Osteoblast (primary cell): ENCODE measurements around the gene DNAJB6. TPM values are rescaled to one million over a fixed set of nuclear protein-coding genes. Genes with fewer than 3 reads are reported as not detected.

Experiments
- DNase-seq: peaks from one replicate; pipeline ENCODE4 v3.0.0; 2011; ENCODE audit warnings: low spot score, mixed read lengths; ENCODE audit not compliant: insufficient read length; ENCODE audit errors: missing footprints
- H2AFZ ChIP-seq: 2 replicates; pipeline ENCODE4 v1.6.0; 2011; ENCODE audit warnings: mild to moderate bottlenecking, low read length
- H3K27ac ChIP-seq: 2 replicates; pipeline ENCODE4 v1.5.1; 2011; ENCODE audit warnings: mild to moderate bottlenecking, low read depth, low read length, moderate library complexity
- H3K27me3 ChIP-seq: 2 replicates; pipeline ENCODE4 v1.6.0; 2012; ENCODE audit warnings: mild to moderate bottlenecking, control low read depth, inconsistent platforms, low read length, moderate library complexity; ENCODE audit not compliant: insufficient read depth
- H3K36me3 ChIP-seq: 2 replicates; pipeline ENCODE4 v1.5.1; 2011; ENCODE audit warnings: mild to moderate bottlenecking, low read length, control low read depth, moderate library complexity; ENCODE audit not compliant: insufficient read depth
- H3K4me1 ChIP-seq: 2 replicates; pipeline ENCODE4 v1.5.1; 2011; ENCODE audit warnings: mild to moderate bottlenecking, low read length, control low read depth, moderate library complexity; ENCODE audit not compliant: insufficient read depth
- H3K4me2 ChIP-seq: 2 replicates; pipeline ENCODE4 v1.6.0; 2011; ENCODE audit warnings: mild to moderate bottlenecking, low read length; ENCODE audit not compliant: insufficient read depth
- H3K4me3 ChIP-seq: fragments of 200-600 bp; sonication (generic); 3 replicates; pipeline ENCODE4 v1.5.1; 2012; ENCODE audit warnings: mild to moderate bottlenecking, low read length, inconsistent platforms; ENCODE audit not compliant: insufficient read depth
- H3K79me2 ChIP-seq: 2 replicates; pipeline ENCODE4 v1.6.0; 2012; ENCODE audit warnings: mild to moderate bottlenecking, low read length, control low read depth, inconsistent platforms; ENCODE audit not compliant: insufficient read depth
- H3K9me3 ChIP-seq: 2 replicates; pipeline ENCODE4 v1.5.1; 2011; ENCODE audit warnings: low read depth, low read length, control low read depth
- H4K20me1 ChIP-seq: 2 replicates; pipeline ENCODE4 v1.6.0; 2012; ENCODE audit warnings: mild to moderate bottlenecking, low read length, control low read depth; ENCODE audit not compliant: insufficient read depth
- total RNA-seq: library from RNA; depleted of rRNA; stranded (reverse); fragments of >200 nt; gene quantifications from 2 replicates; pipeline ENCODE4 v1.2.3, GENCODE V29; 2012
- TF ChIP-seq, protein P1 (sequence below): IDR thresholded peaks from 2 replicates; pipeline ENCODE4 v1.5.1; 2011; ENCODE audit warnings: mild to moderate bottlenecking, low read depth, low read length, moderate library complexity; ENCODE audit errors: extremely low read depth

Gene DNAJB6
- total RNA-seq, 1 donor = 84.7 TPM

DNA sequence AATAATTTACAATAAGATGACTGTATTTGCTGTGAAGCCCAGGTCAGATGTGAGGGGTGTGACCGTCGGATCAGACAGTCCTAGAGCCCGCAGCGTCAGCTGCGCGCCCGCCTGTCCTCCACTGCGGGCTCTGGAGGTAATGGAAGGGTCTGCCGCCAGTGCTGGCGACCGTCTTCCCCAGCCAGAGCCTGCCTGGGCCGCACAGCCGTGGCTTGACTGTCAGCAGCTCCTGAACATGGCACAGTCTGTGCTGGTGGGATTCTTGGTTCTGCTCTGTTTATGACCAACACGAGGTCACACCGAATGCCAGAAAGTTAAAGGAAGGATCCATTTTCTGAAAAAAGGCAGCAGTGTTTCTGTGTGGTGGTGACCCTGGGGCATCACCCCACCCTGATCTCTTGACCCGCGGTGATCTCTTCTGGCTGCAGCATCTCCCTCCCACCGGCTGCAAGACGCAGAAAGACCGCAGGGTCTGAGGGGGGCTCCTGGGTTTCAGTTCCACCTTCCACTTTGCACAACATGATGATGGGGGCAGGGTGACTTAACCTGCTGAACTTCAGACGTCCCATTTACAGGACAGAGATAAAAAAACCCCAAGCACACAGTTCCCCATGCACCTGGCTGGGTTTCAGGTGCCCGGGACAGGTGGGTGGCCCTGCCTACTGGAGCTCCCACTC is 103.7 kb downstream of the DNAJB6 start:
- no peaks in the 10 kb centered on the region for H3K27me3 ChIP-seq
- no peaks in the 10 kb centered on the region for H3K79me2 ChIP-seq
- H3K4me2 ChIP-seq = no peak overlapping the region
- no peaks in the 10 kb centered on the region for H3K36me3 ChIP-seq
- DNase-seq = peak; percentile 88
- H3K4me1 ChIP-seq = no peaks in the 10 kb centered on the region
- TF ChIP-seq, protein P1, sequence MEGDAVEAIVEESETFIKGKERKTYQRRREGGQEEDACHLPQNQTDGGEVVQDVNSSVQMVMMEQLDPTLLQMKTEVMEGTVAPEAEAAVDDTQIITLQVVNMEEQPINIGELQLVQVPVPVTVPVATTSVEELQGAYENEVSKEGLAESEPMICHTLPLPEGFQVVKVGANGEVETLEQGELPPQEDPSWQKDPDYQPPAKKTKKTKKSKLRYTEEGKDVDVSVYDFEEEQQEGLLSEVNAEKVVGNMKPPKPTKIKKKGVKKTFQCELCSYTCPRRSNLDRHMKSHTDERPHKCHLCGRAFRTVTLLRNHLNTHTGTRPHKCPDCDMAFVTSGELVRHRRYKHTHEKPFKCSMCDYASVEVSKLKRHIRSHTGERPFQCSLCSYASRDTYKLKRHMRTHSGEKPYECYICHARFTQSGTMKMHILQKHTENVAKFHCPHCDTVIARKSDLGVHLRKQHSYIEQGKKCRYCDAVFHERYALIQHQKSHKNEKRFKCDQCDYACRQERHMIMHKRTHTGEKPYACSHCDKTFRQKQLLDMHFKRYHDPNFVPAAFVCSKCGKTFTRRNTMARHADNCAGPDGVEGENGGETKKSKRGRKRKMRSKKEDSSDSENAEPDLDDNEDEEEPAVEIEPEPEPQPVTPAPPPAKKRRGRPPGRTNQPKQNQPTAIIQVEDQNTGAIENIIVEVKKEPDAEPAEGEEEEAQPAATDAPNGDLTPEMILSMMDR = no peak
- H2AFZ ChIP-seq = no peak overlapping the region
- H3K9me3 ChIP-seq = no peaks in the 10 kb centered on the region
- H3K27ac ChIP-seq = no peak overlapping the region
- H4K20me1 ChIP-seq = no peaks in the 10 kb centered on the region
- H3K4me3 ChIP-seq = no peak overlapping the region

DNA sequence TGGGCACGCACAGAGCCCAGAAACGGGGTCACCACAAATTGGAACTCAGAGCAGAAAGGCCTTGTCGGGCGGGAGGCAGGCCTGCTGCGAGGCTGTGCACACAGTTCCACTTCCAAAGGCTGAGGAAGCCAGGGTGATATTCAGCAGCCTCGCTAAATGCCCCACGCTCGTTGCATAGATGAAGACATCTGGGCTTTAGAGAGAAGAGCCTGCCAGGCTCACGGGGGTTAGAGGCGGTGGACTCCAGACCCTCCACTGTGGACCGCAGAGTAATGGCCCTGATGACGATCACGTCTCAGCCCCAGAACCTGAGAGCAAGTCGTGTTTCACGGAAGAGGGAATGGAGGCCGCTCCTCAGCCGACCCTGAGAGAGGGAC is 104.2 kb downstream of the DNAJB6 start:
- Histone ChIP-seq H4K20me1 (no peaks in the 10 kb centered on the region), H3K36me3 (no peaks in the 10 kb centered on the region), H3K27ac (no peak overlapping the region), H3K4me1 (no peaks in the 10 kb centered on the region), H3K9me3 (no peaks in the 10 kb centered on the region), H3K4me3 (no peak overlapping the region), H2AFZ (no peak overlapping the region), H3K27me3 (no peaks in the 10 kb centered on the region), H3K4me2 (no peak overlapping the region), H3K79me2 (no peaks in the 10 kb centered on the region)
- DNase-seq = peak; percentile 79
- TF ChIP-seq, protein P1 = no peak

DNA sequence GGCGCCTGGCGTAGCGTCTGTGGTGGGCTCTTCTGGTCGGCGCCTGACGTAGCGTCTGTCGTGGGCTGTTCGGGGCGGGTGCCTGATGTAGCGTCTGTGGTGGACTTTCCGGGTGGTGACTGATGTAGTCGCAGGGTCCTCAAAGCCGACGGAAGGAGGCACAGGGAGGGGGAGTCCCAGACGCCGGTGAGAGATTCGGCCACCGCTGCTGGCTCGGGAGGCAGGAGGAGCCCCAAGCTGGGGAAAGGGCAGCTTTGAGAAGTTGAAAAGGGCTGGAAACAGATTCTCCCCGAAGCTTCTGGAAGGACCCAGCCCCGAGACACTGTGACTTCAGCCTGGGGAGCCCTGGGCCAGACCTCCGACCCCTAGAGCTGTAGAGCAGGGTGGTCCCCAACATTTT is 105.7 kb downstream of the DNAJB6 start:
- H3K27ac ChIP-seq = no peak overlapping the region
- DNase-seq = peak; percentile 13
- TF ChIP-seq, protein P1 = no peak

DNA sequence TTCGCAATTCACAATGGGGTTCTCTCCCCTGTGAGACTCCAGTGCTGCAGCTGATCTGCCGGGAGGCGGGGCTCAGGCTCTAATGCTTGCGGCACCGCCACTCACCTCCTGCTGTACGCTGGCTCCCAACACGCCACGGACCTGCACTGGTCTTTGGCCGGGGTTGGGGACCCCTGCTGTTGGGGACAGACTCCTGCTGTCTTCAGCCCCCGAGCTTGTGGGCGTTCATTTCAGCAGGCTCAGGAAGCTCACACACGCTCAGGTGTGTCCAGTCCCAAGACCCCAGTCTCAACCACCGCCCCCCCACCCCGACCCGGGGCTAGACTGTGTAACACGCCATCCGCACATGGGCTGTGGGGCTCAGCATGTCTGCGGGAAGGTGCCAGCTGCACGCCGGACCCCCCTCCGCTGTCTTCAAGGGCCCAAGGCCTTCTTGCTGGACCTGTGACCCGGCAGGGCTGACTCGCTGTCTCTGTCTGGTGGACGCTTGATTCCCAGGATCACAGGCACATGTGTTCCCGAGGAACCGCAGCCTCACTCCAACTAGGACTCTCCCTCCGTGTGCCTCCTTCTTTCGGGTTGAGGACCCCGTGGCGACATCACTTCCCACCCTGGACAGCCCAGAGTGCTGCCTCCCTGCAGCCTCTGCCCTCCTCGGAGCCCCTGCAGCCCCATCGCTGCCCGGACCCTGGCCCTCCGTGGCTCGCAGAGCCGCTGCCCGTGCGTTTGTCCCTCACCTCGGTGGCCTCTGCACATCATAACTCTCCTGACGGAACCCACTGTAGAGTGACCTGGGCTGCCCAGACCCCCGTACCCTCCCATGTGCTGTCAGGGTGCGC is 106.4 kb downstream of the DNAJB6 start:
- H3K4me2 ChIP-seq = no peak overlapping the region
- H3K79me2 ChIP-seq = no peaks in the 10 kb centered on the region
- no peaks in the 10 kb centered on the region for H3K36me3 ChIP-seq
- no peak overlapping the region for H3K4me3 ChIP-seq
- no peaks in the 10 kb centered on the region for H4K20me1 ChIP-seq
- H3K9me3 ChIP-seq = no peaks in the 10 kb centered on the region
- DNase-seq = peak; percentile 73
- TF ChIP-seq, protein P1 = no peak
- H3K27me3 ChIP-seq = no peaks in the 10 kb centered on the region
- no peaks in the 10 kb centered on the region for H3K4me1 ChIP-seq
- no peak overlapping the region for H2AFZ ChIP-seq
- H3K27ac ChIP-seq = no peak overlapping the region

More for the DNA sequence above, 105.7 kb downstream of the DNAJB6 start:
- H3K27me3 ChIP-seq = no peaks in the 10 kb centered on the region
- no peak overlapping the region for H3K4me3 ChIP-seq
- no peaks in the 10 kb centered on the region for H3K4me1 ChIP-seq
- H3K36me3 ChIP-seq = no peaks in the 10 kb centered on the region
- no peaks in the 10 kb centered on the region for H3K79me2 ChIP-seq
- no peaks in the 10 kb centered on the region for H4K20me1 ChIP-seq
- no peak overlapping the region for H3K4me2 ChIP-seq
- no peak overlapping the region for H2AFZ ChIP-seq
- H3K9me3 ChIP-seq = no peaks in the 10 kb centered on the region
